ENCODE measurements around the gene IGSF9.

IGSF9 gene

DNA sequence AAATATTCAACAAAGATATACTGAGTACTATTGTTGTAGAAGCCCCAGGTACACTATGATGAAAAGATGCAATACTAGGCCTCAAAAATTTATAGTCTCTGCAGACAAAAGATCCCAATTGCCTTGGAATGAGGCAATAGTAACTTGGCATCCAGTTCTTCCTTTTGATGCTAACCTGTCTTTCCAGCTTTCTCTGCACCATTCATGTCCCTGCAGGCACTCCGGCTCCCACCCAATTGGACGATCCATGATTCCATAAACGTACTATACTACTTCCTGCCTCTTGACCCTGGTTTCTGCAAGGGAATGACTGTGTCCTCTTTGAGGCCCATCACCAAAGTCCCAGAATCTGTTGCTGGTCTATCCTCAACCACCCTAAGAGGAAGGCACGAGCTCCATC is 12.1 kb downstream of the IGSF9 start:
- Histone ChIP-seq H3K4me1 (ENCODE audit: control insufficient read depth in 2 of 2, insufficient read depth in 2 of 2, low read length in 2 of 2) (peaks cover 22 to 23% of the 10 kb centered on the region in 2 donors), H3K27ac (ENCODE audit: low read depth in 2 of 2, low read length in 2 of 2) (no peak overlapping the region), H3K4me3 (ENCODE audit: low read length in 2 of 2) (no peak overlapping the region), H3K27me3 (ENCODE audit: control insufficient read depth in 2 of 2, insufficient read depth in 2 of 2, low read length in 2 of 2) (no peaks in the 10 kb centered on the region), H3K9ac (ENCODE audit: low read depth in 1 of 2, low read length in 2 of 2) (no peak overlapping the region), H3K36me3 (ENCODE audit: control insufficient read depth in 2 of 2, insufficient read depth in 2 of 2, low read length in 2 of 2) (no peaks in the 10 kb centered on the region), H3K9me3 (ENCODE audit: control insufficient read depth in 2 of 2, low read length in 2 of 2) (no peaks in the 10 kb centered on the region)

DNA sequence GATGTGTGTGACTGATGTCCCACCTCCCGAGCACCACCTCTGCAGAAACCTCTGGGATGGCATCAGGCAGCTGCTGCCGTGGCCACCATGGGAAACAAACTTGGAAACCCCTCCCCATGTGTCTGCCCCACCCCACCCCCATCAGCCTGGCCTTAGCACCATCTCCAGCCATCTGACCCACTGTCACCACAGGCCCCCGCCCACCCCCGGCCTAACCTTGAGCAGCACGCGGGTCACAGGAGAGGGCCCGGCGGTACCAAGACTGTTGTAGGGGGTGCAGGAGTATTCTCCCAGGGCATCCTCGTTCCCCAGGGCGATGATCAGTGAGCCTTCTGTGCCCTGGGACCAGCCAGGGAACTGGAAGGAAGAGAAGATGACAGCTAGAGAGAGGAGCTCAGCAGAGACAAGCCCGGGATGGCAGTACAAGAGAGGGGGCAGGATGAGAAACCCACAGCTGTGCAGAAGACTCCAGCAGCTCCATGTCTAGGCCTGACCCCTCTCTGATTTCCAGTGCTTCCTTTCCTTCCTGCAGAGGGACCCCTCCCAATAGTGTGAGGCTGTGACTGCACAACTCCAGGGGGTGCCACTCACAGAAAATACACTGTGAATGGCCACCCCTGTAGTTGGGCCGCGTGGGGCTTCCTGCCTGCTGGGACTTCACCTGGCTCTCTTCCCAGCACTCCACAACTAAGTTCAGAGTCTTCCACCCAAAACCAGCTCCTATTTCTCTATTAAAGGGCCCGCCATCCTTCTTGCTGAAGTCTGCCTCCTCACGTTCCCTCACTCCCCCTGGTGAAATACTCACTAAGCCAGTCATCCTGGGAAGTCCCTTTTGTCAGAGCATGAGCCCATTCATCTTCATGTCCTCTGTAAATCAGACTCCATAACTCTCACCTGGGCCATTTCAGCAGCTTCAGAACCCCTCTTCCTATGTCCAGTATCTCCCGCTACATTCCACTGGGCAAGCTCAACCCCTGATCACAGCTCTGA is 12.8 kb downstream of the IGSF9 start:
- Histone ChIP-seq H3K36me3 (ENCODE audit: control insufficient read depth in 2 of 2, insufficient read depth in 2 of 2, low read length in 2 of 2) (no peaks in the 10 kb centered on the region), H3K4me1 (ENCODE audit: control insufficient read depth in 2 of 2, insufficient read depth in 2 of 2, low read length in 2 of 2) (peaks cover 20% of the 10 kb centered on the region in 2 donors), H3K27me3 (ENCODE audit: control insufficient read depth in 2 of 2, insufficient read depth in 2 of 2, low read length in 2 of 2) (no peaks in the 10 kb centered on the region), H3K4me3 (ENCODE audit: low read length in 2 of 2) (no peak overlapping the region), H3K9me3 (ENCODE audit: control insufficient read depth in 2 of 2, low read length in 2 of 2) (no peaks in the 10 kb centered on the region), H3K9ac (ENCODE audit: low read depth in 1 of 2, low read length in 2 of 2) (no peak overlapping the region), H3K27ac (ENCODE audit: low read depth in 2 of 2, low read length in 2 of 2) (no peak overlapping the region)

DNA sequence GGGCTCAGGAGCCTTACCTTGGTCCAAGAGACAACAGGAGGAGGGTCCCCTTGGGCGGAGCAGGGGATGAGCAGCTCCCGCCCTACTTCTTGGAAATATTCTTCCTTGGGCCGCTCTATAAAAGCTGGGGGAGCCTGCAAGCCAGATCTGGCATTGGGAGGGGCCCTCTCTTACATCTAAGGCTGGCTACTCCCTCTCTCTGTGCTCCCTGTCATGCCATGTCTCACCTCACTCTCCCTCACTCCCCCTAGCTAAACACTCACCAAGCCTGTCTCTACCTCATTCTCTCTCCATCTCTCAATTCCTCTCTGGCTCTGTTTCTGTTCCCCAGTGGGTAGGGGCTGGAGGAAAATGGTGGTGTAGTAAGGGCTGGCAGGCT is 13.6 kb downstream of the IGSF9 start:
- H3K36me3 ChIP-seq (ENCODE audit: control insufficient read depth in 2 of 2, insufficient read depth in 2 of 2, low read length in 2 of 2): no peaks in the 10 kb centered on the region
- H3K4me1 ChIP-seq (ENCODE audit: control insufficient read depth in 2 of 2, insufficient read depth in 2 of 2, low read length in 2 of 2): peaks cover 12 to 13% of the 10 kb centered on the region in 2 donors
- H3K9ac ChIP-seq (ENCODE audit: low read depth in 1 of 2, low read length in 2 of 2): no peak overlapping the region
- H3K4me3 ChIP-seq (ENCODE audit: low read length in 2 of 2): no peak overlapping the region
- no peaks in the 10 kb centered on the region for H3K27me3 ChIP-seq (ENCODE audit: control insufficient read depth in 2 of 2, insufficient read depth in 2 of 2, low read length in 2 of 2)
- H3K9me3 ChIP-seq (ENCODE audit: control insufficient read depth in 2 of 2, low read length in 2 of 2): no peaks in the 10 kb centered on the region
- no peak overlapping the region for H3K27ac ChIP-seq (ENCODE audit: low read depth in 2 of 2, low read length in 2 of 2)

DNA sequence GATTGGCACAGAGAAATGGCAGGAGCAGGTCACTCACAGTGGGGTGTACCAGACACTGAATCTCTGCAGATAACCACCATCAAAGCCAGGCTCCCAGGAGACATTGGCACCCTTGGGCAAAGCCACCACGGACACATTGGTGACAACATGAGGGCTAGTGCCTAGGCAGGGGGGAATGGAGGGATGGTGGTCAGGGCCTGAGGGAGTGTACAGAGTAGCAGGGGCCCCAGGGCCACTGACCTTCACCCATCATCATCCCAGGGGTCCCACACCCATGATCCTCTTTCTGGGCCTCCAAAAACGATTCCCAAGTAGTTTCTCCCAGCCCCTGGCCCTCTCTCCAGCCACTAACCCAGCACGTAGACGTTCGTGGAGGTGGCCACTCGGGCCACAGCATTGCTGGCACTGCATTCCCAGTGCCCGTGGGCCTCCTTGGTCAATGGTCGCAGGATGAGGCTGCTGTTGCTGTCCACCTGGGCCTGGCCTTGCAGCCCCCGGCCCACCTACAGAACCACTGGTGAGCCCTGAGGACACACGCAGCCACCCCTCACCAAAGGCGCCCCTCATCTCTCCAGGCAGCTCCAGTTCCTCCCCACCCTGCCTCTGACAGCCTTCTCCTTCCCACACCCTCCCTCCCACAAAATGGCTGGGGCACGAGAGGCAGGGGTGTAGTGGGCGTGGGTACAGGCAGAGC is 14.2 kb downstream of the IGSF9 start:
- H3K36me3 ChIP-seq (ENCODE audit: control insufficient read depth in 2 of 2, insufficient read depth in 2 of 2, low read length in 2 of 2): no peaks in the 10 kb centered on the region
- H3K27ac ChIP-seq (ENCODE audit: low read depth in 2 of 2, low read length in 2 of 2): no peak overlapping the region
- H3K4me3 ChIP-seq (ENCODE audit: low read length in 2 of 2): no peak overlapping the region
- no peaks in the 10 kb centered on the region for H3K27me3 ChIP-seq (ENCODE audit: control insufficient read depth in 2 of 2, insufficient read depth in 2 of 2, low read length in 2 of 2)
- H3K9me3 ChIP-seq (ENCODE audit: control insufficient read depth in 2 of 2, low read length in 2 of 2): no peaks in the 10 kb centered on the region
- no peak overlapping the region for H3K9ac ChIP-seq (ENCODE audit: low read depth in 1 of 2, low read length in 2 of 2)
- H3K4me1 ChIP-seq (ENCODE audit: control insufficient read depth in 2 of 2, insufficient read depth in 2 of 2, low read length in 2 of 2): peaks cover 8% of the 10 kb centered on the region in 2 donors

DNA sequence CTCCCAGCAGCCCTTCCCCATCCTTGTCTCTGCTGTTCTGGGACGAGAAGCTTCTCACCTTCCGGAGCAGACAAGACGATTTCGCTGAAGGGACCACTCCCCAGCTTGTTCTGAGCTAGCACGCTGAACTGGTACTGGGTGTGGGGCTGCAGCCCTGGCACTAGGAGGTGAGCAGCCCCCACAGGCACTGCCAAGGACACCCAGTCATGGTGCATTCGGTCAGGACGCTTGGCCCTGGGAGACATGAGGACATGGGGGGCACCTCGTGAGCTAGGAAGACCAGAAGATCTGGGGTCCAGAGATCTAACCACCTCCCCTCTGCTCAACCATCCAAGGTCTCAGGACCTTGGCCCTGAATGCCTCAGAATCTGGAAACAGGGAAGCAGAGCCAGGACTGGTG is 14.8 kb downstream of the IGSF9 start:
- Histone ChIP-seq H3K27me3 (ENCODE audit: control insufficient read depth in 2 of 2, insufficient read depth in 2 of 2, low read length in 2 of 2) (no peaks in the 10 kb centered on the region), H3K27ac (ENCODE audit: low read depth in 2 of 2, low read length in 2 of 2) (no peak overlapping the region), H3K9ac (ENCODE audit: low read depth in 1 of 2, low read length in 2 of 2) (no peak overlapping the region), H3K4me3 (ENCODE audit: low read length in 2 of 2) (no peak overlapping the region), H3K4me1 (ENCODE audit: control insufficient read depth in 2 of 2, insufficient read depth in 2 of 2, low read length in 2 of 2) (peaks cover 11 to 13% of the 10 kb centered on the region in 2 donors), H3K9me3 (ENCODE audit: control insufficient read depth in 2 of 2, low read length in 2 of 2) (no peaks in the 10 kb centered on the region), H3K36me3 (ENCODE audit: control insufficient read depth in 2 of 2, insufficient read depth in 2 of 2, low read length in 2 of 2) (no peaks in the 10 kb centered on the region)

DNA sequence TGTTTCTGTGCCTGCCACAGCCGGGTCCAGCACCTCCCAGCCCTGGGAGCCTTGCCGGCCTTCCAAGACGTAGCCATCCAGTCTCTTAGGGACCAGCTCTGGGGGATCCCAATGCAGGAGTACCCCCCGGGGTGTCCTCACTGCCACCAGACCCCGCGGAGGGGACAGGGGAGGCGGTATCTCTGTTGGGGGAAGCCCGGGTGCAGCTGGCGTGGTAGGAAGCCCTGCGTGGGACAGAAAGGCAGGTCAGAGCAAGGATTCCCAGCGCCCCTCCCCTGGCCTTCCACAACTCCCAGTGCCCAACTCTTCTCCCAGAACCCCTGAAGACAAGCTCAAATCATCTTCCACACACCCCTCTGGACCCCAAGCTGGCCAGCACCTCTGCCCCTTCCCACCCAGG is 15.2 kb downstream of the IGSF9 start:
- Histone ChIP-seq H3K9me3 (ENCODE audit: control insufficient read depth in 2 of 2, low read length in 2 of 2) (no peaks in the 10 kb centered on the region), H3K9ac (ENCODE audit: low read depth in 1 of 2, low read length in 2 of 2) (no peak overlapping the region), H3K4me1 (ENCODE audit: control insufficient read depth in 2 of 2, insufficient read depth in 2 of 2, low read length in 2 of 2) (peaks cover 13 to 16% of the 10 kb centered on the region in 2 donors), H3K4me3 (ENCODE audit: low read length in 2 of 2) (no peak overlapping the region), H3K27me3 (ENCODE audit: control insufficient read depth in 2 of 2, insufficient read depth in 2 of 2, low read length in 2 of 2) (no peaks in the 10 kb centered on the region), H3K36me3 (ENCODE audit: control insufficient read depth in 2 of 2, insufficient read depth in 2 of 2, low read length in 2 of 2) (no peaks in the 10 kb centered on the region), H3K27ac (ENCODE audit: low read depth in 2 of 2, low read length in 2 of 2) (no peak overlapping the region)

DNA sequence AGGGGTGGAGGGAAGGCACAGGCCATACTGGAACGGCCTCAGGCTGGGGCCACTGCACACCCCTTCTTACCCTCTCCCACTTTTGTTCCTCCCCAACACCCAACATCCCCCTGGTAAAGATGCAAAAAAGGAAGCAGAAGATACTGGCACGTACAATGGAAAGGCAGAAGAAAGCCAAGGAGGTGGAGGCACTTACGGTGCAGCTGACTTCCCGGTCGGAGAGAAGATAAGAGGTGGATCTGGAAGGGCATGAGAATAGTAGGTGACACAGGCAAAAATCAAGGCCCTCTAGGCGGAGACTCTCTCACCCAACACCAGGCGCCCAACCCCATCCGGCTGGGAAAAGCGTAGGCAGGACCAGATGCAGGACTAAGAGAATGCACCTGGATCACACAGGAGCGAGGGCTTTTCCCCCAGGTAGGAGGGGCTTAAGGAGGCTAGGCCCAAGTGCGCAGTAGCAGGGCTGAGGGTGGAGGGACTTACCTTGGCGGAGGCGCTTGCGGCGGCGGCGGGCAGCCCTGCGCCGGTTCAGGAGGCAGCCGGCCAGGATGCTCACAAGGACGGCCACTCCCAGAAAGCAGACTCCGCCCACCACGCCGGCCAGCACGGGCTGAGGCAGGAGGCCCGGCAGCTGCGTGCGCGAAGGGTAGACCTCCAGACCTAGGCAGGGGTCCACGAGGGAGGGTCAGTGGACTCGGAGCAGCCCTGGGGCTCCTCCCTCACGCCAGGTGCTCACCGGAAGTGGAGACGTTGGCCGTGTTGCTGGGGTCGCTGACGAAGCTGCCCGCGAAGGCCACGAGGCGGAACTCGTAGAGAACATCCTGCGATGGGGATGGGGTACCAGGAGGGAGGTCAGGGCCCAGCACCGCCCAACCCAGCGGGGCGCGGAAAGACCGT is 16.0 kb downstream of the IGSF9 start:
- Histone ChIP-seq H3K4me3 (ENCODE audit: low read length in 2 of 2) (no peak overlapping the region), H3K27me3 (ENCODE audit: control insufficient read depth in 2 of 2, insufficient read depth in 2 of 2, low read length in 2 of 2) (no peaks in the 10 kb centered on the region), H3K4me1 (ENCODE audit: control insufficient read depth in 2 of 2, insufficient read depth in 2 of 2, low read length in 2 of 2) (peaks cover 13 to 16% of the 10 kb centered on the region in 2 donors), H3K36me3 (ENCODE audit: control insufficient read depth in 2 of 2, insufficient read depth in 2 of 2, low read length in 2 of 2) (no peaks in the 10 kb centered on the region), H3K27ac (ENCODE audit: low read depth in 2 of 2, low read length in 2 of 2) (no peak overlapping the region), H3K9ac (ENCODE audit: low read depth in 1 of 2, low read length in 2 of 2) (no peak overlapping the region), H3K9me3 (ENCODE audit: control insufficient read depth in 2 of 2, low read length in 2 of 2) (no peaks in the 10 kb centered on the region)

DNA sequence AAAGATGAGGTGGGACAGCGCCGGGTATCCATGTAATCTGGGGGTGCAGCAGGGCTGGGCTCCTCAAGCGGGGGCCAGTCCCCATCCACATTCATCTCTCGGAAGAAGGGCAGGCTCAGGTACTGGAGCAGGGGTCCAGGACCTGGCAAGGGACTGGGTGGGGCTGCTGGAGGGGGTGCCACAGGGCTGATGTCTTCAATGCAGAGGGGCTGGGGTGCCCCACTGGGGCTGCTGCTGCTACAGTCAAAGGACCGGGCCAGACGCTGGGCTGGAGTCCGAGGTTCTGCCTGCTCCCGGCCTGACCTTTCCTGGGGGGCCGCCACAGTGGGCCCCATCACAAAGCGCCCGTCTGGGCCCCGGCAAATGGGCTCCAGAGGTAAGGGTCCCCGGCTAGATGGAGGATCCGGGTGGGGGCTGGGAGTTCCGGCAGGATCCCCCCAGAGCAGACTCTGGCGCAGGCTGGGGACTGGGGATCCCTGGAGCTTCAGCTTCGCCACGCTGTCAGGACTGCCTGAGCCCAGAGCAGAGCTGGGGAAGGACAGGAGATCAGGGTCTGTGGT is 16.8 kb downstream of the IGSF9 start:
- no peaks in the 10 kb centered on the region for H3K36me3 ChIP-seq (ENCODE audit: control insufficient read depth in 2 of 2, insufficient read depth in 2 of 2, low read length in 2 of 2)
- H3K9ac ChIP-seq (ENCODE audit: low read depth in 1 of 2, low read length in 2 of 2): no peak overlapping the region
- H3K4me1 ChIP-seq (ENCODE audit: control insufficient read depth in 2 of 2, insufficient read depth in 2 of 2, low read length in 2 of 2): peaks cover 19 to 20% of the 10 kb centered on the region in 2 donors
- no peak overlapping the region for H3K27ac ChIP-seq (ENCODE audit: low read depth in 2 of 2, low read length in 2 of 2)
- no peaks in the 10 kb centered on the region for H3K9me3 ChIP-seq (ENCODE audit: control insufficient read depth in 2 of 2, low read length in 2 of 2)
- no peak overlapping the region for H3K4me3 ChIP-seq (ENCODE audit: low read length in 2 of 2)
- H3K27me3 ChIP-seq (ENCODE audit: control insufficient read depth in 2 of 2, insufficient read depth in 2 of 2, low read length in 2 of 2): no peaks in the 10 kb centered on the region

DNA sequence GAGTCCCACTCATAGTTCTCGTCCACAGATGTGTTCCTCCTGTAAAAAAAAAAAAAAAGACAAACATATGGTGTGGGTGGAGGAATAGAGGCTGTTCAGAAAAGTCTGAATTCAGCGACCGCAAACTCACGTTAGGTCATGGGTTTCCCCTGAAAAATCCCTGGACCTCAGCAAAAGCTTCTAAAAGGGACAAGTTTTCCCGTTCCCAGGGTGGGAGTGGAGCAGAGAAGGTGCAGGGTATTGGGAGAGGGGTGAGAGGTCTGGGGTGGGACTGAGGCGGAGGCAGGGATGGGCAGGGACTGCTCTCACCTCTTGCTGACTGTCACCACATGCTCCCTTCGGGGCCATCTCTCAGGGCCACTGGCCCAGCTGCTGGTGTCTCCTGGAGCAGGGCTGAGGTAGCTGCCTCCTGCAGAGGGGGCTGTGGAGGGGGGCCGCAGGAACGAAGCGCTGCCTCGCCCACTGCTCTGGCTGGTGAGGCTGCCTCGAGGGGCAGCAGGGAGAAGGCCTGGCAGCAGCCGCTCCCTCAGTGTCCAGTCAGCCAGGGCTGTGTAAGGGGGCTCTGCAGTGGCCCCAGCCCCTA is 17.5 kb downstream of the IGSF9 start:
- no peak overlapping the region for H3K27ac ChIP-seq (ENCODE audit: low read depth in 2 of 2, low read length in 2 of 2)
- H3K36me3 ChIP-seq (ENCODE audit: control insufficient read depth in 2 of 2, insufficient read depth in 2 of 2, low read length in 2 of 2): no peaks in the 10 kb centered on the region
- H3K4me1 ChIP-seq (ENCODE audit: control insufficient read depth in 2 of 2, insufficient read depth in 2 of 2, low read length in 2 of 2): peaks cover 26% of the 10 kb centered on the region in 2 donors

More for the DNA sequence above, 17.5 kb downstream of the IGSF9 start:
- no peak overlapping the region for H3K4me3 ChIP-seq (ENCODE audit: low read length in 2 of 2)
- no peaks in the 10 kb centered on the region for H3K9me3 ChIP-seq (ENCODE audit: control insufficient read depth in 2 of 2, low read length in 2 of 2)
- no peaks in the 10 kb centered on the region for H3K27me3 ChIP-seq (ENCODE audit: control insufficient read depth in 2 of 2, insufficient read depth in 2 of 2, low read length in 2 of 2)
- no peak overlapping the region for H3K9ac ChIP-seq (ENCODE audit: low read depth in 1 of 2, low read length in 2 of 2)
